GM23248 (cell line): ENCODE measurements around the gene EMILIN1. TPM values are rescaled to one million over a fixed set of nuclear protein-coding genes. Genes with fewer than 3 reads are reported as not detected.

Experiments
- DNase-seq: peaks from one replicate; pipeline ENCODE4 v3.0.0-alpha.2; 2015
- H2AFZ ChIP-seq: fragments of 200-600 bp; sonication (generic); 2 replicates; pipeline ENCODE4 v1.6.1; 2016; ENCODE audit warnings: antibody characterized with exemption
- H3F3A ChIP-seq: fragments of 200-600 bp; sonication (generic); 2 replicates; pipeline ENCODE4 v1.6.1; 2016; ENCODE audit warnings: mild to moderate bottlenecking, antibody characterized with exemption, mixed run types; ENCODE audit not compliant: insufficient read depth
- H3K27ac ChIP-seq: fragments of 200-600 bp; sonication (generic); 2 replicates; pipeline ENCODE4 v1.5.1; 2016; ENCODE audit warnings: mild to moderate bottlenecking
- H3K27me3 ChIP-seq: fragments of 200-600 bp; sonication (generic); replicated peaks from 2 replicates; pipeline ENCODE4 v1.6.1; 2016; ENCODE audit warnings: mild to moderate bottlenecking; ENCODE audit not compliant: insufficient read depth
- H3K36me3 ChIP-seq: fragments of 200-600 bp; sonication (generic); 2 replicates; pipeline ENCODE4 v1.6.1; 2016; ENCODE audit warnings: low read depth, mild to moderate bottlenecking
- H3K4me1 ChIP-seq: fragments of 200-600 bp; sonication (generic); 2 replicates; pipeline ENCODE4 v1.6.1; 2016; ENCODE audit warnings: mild to moderate bottlenecking; ENCODE audit not compliant: insufficient read depth
- H3K4me2 ChIP-seq: fragments of 200-600 bp; sonication (generic); one replicate; pipeline ENCODE4 v1.6.1; 2016; ENCODE audit warnings: mild to moderate bottlenecking; ENCODE audit not compliant: unreplicated experiment
- H3K4me3 ChIP-seq: fragments of 200-600 bp; sonication (generic); 2 replicates; pipeline ENCODE4 v1.5.1; 2016; ENCODE audit warnings: mild to moderate bottlenecking
- H3K79me2 ChIP-seq: fragments of 200-600 bp; sonication (generic); 2 replicates; pipeline ENCODE4 v1.6.1; 2016; ENCODE audit warnings: mild to moderate bottlenecking; ENCODE audit not compliant: insufficient read depth
- H3K9ac ChIP-seq: fragments of 200-600 bp; sonication (generic); 2 replicates; pipeline ENCODE4 v1.6.1; 2016; ENCODE audit warnings: mild to moderate bottlenecking
- H3K9me2 ChIP-seq: fragments of 200-600 bp; sonication (generic); 2 replicates; pipeline ENCODE4 v1.6.1; 2016; ENCODE audit warnings: mixed run types, mild to moderate bottlenecking, moderate library complexity; ENCODE audit not compliant: insufficient read depth
- H3K9me3 ChIP-seq: fragments of 200-600 bp; sonication (generic); one replicate; pipeline ENCODE4 v1.6.1; 2017; ENCODE audit warnings: low read depth
- H4K20me1 ChIP-seq: fragments of 200-600 bp; sonication (generic); 2 replicates; pipeline ENCODE4 v1.6.0; 2016; ENCODE audit not compliant: insufficient read depth
- EZH2 ChIP-seq: fragments of 200-600 bp; sonication (generic); IDR thresholded peaks from 2 replicates; pipeline ENCODE4 v1.6.1; 2018; ENCODE audit warnings: antibody characterized with exemption, mild to moderate bottlenecking; ENCODE audit not compliant: insufficient read depth, poor library complexity, severe bottlenecking
- EZH2phosphoT487 ChIP-seq: fragments of 200-600 bp; sonication (generic); IDR thresholded peaks from 2 replicates; pipeline ENCODE4 v1.6.1; 2018; ENCODE audit warnings: antibody characterized with exemption, moderate library complexity, mild to moderate bottlenecking, low read depth; ENCODE audit not compliant: insufficient read depth
- WGBS, 2 experiments: methylation state at CpG; one replicate each; pipeline ENCODE4 v1.1.6; 2015 to 2017; ENCODE audit warnings: low lambda C conversion rate in 2 of 2, low coverage in 1 of 2; ENCODE audit errors: missing lambda C conversion rate in 2 of 2; 5-methylcytosine and 5-hydroxymethylcytosine counted together
- in situ Hi-C: fragments of 300-500 bp; cut with MboI; formaldehyde crosslinking; loops from 2 replicates; pipeline ENCODE4 v1.15.0; 2020
- polyA plus RNA-seq: library from polyadenylated mRNA; unstranded; fragments of >200 nt; fragmentation: Nextera tagmentation; extraction: Ambion mirVana; gene quantifications from 2 replicates; pipeline ENCODE4 v1.2.1, GENCODE V29; 2016
- total RNA-seq: library from RNA; depleted of rRNA; stranded (reverse); fragments of >200 nt; shearing (Covaris generic); gene quantifications from 2 replicates; pipeline ENCODE4 v1.2.3, GENCODE V29; 2014

EMILIN1 gene
- total and polyA plus RNA-seq, 2 experiments from 2014 or later, result 61.5 to 219 TPM

- H3K4me1 ChIP-seq, result no peaks in the 10 kb centered on the region
- in situ Hi-C loops, result no loop called here
- H3F3A ChIP-seq, result peaks cover 33% of the 10 kb centered on the region
- H3K27me3 ChIP-seq, result no peaks in the 10 kb centered on the region
- H2AFZ ChIP-seq, result no peak overlapping the region
- H3K4me2 ChIP-seq, result no peak overlapping the region
- H3K9me2 ChIP-seq, result no peaks in the 10 kb centered on the region
- H3K27ac ChIP-seq, result no peak overlapping the region
- peaks cover 14% of the 10 kb centered on the region for H3K79me2 ChIP-seq
- no peak overlapping the region for H3K9ac ChIP-seq
- peaks cover 49% of the 10 kb centered on the region for H3K36me3 ChIP-seq
- no peaks in the 10 kb centered on the region for H3K9me3 ChIP-seq
- H4K20me1 ChIP-seq, result no peaks in the 10 kb centered on the region
- H3K4me3 ChIP-seq, result no peak overlapping the region
- peak; percentile 10 for DNase-seq
- WGBS, 2 experiments, result 47 to 51% methylated on average over 5 of the region's 5 CpGs
- TF ChIP-seq EZH2phosphoT487 (no peak), EZH2 (no peak)
These were observed 36.7 kb upstream of the EMILIN1 start for GRCh38 chr2:27041752-27042151.

- Histone ChIP-seq H3K9ac (no peak overlapping the region), H3K4me1 (no peaks in the 10 kb centered on the region), H2AFZ (no peak overlapping the region), H3F3A (peaks cover 33% of the 10 kb centered on the region), H3K9me2 (no peaks in the 10 kb centered on the region), H3K27me3 (no peaks in the 10 kb centered on the region), H3K9me3 (no peaks in the 10 kb centered on the region), H3K4me2 (no peak overlapping the region), H3K79me2 (peaks cover 9% of the 10 kb centered on the region; the same call in 1 of the 2 replicates), H4K20me1 (no peaks in the 10 kb centered on the region), H3K4me3 (no peak overlapping the region), H3K36me3 (peaks cover 44% of the 10 kb centered on the region), H3K27ac (no peak overlapping the region)
- TF ChIP-seq EZH2phosphoT487 (no peak), EZH2 (no peak)
- WGBS, 2 experiments, result 72 to 77% methylated on average over 10 of the region's 10 CpGs
- in situ Hi-C loops, result no loop called here
- peak; percentile 22 for DNase-seq
These were observed 36.2 kb upstream of the EMILIN1 start for GRCh38 chr2:27042159-27042661.

GRCh38 chr2:27042985-27043634 is 35.3 kb upstream of the EMILIN1 start:
- Histone ChIP-seq H3K27me3 (no peaks in the 10 kb centered on the region), H3K4me1 (no peaks in the 10 kb centered on the region), H3K4me2 (no peak overlapping the region), H3K9me2 (no peaks in the 10 kb centered on the region), H3K79me2 (0 out of 2 replicates have a peak, but pooled peaks cover 1% of the 10 kb centered on the region), H3K9me3 (no peaks in the 10 kb centered on the region), H4K20me1 (no peaks in the 10 kb centered on the region), H3K36me3 (peaks cover 40% of the 10 kb centered on the region), H2AFZ (no peak overlapping the region), H3K9ac (no peak overlapping the region), H3F3A (peaks cover 39% of the 10 kb centered on the region), H3K27ac (no peak overlapping the region), H3K4me3 (no peak overlapping the region)
- peak; percentile 46 for DNase-seq
- no peak for TF ChIP-seq EZH2
- TF ChIP-seq EZH2phosphoT487, result no peak
- in situ Hi-C loops, result no loop called here
- 60 to 64% methylated on average over 7 of the region's 7 CpGs for WGBS, 2 experiments

GRCh38 chr2:27049422-27050280 is 28.8 kb upstream of the EMILIN1 start:
- in situ Hi-C loops, result no loop called here
- Histone ChIP-seq H3F3A (peaks cover 31% of the 10 kb centered on the region), H3K4me2 (peak overlapping the region; percentile 79), H2AFZ (peak overlapping the region; percentile 61), H3K4me1 (peaks cover 4% of the 10 kb centered on the region; the same call in 1 of the 2 replicates), H3K9me3 (no peaks in the 10 kb centered on the region), H4K20me1 (no peaks in the 10 kb centered on the region), H3K27me3 (no peaks in the 10 kb centered on the region), H3K9ac (peak overlapping the region; percentile 59), H3K4me3 (peak overlapping the region; percentile 90), H3K79me2 (no peaks in the 10 kb centered on the region), H3K27ac (peak overlapping the region; percentile 19), H3K9me2 (no peaks in the 10 kb centered on the region), H3K36me3 (no peaks in the 10 kb centered on the region; the same call in 1 of the 2 replicates)
- TF ChIP-seq EZH2phosphoT487, result no peak
- no peak for TF ChIP-seq EZH2
- no peak for DNase-seq
- WGBS, 2 experiments, result 21 to 33% methylated on average over 25 to 42 of the region's 52 CpGs
